Muscle layer of colon (tissue), 2 donors: ENCODE results near the gene MCM3.

Experiments used
- H3K27ac ChIP-seq: one replicate; pipeline ENCODE4 v1.7.0; 2013; ENCODE audit warnings: low read depth, mild to moderate bottlenecking, low read length, moderate library complexity
- H3K27me3 ChIP-seq, 2 donors: one replicate each; pipeline ENCODE4 v1.7.0; 2013; ENCODE audit warnings: low read length in 2 of 2, mild to moderate bottlenecking in 2 of 2; ENCODE audit not compliant: insufficient read depth in 2 of 2, control insufficient read depth in 1 of 2
- H3K36me3 ChIP-seq: one replicate; pipeline ENCODE4 v1.7.0; 2013; ENCODE audit warnings: mild to moderate bottlenecking, low read length; ENCODE audit not compliant: insufficient read depth
- H3K4me1 ChIP-seq: one replicate; pipeline ENCODE4 v1.7.0; 2013; ENCODE audit warnings: mild to moderate bottlenecking, low read length; ENCODE audit not compliant: insufficient read depth
- H3K4me3 ChIP-seq, 2 donors: one replicate each; pipeline ENCODE4 v1.7.0; 2013; ENCODE audit warnings: low read length in 2 of 2, low read depth in 1 of 2, mild to moderate bottlenecking in 1 of 2, moderate library complexity in 1 of 2
- H3K9ac ChIP-seq: one replicate; pipeline ENCODE4 v1.7.0; 2013; ENCODE audit warnings: low read length
- H3K9me3 ChIP-seq: one replicate; pipeline ENCODE4 v1.7.0; 2013; ENCODE audit warnings: mild to moderate bottlenecking, low read length
- donor health status: abdominal sarcoma.
- donor health status: Adenocarcinoma of cecum.

Gene MCM3

GRCh38 chr6:52215787-52216186, 68.8 kb downstream of the MCM3 start:
- H3K4me3 ChIP-seq: no peak overlapping the region
- no peaks in the 10 kb centered on the region for H3K9me3 ChIP-seq
- no peaks in the 10 kb centered on the region for H3K36me3 ChIP-seq
- no peaks in the 10 kb centered on the region for H3K27me3 ChIP-seq
- no peaks in the 10 kb centered on the region for H3K4me1 ChIP-seq
- no peak overlapping the region for H3K27ac ChIP-seq
- no peak overlapping the region for H3K9ac ChIP-seq
